HG03575 (cell line): ENCODE data around the gene NCS1.
"Not testable (repeated sequence)": the region's sequence is repeated elsewhere in the genome, so short reads cannot be mapped to it uniquely, and the experiment has no call there.

Source experiments
- ATAC-seq: cut with Tn5 transposase; IDR thresholded peaks from one replicate; pipeline ENCODE4 v1.9.1; 2021; ENCODE audit not compliant: unreplicated experiment, insufficient number of reproducible peaks, low FRiP score; ENCODE audit errors: extremely low read depth

Gene NCS1

GRCh38 chr9:130244548-130245165, 72.5 kb downstream of the NCS1 start:
- no peak for ATAC-seq

- ATAC-seq = no peak
Observed at GRCh38 chr9:130245474-130245873, 73.3 kb downstream of the NCS1 start.

- ATAC-seq = no peak
Observed at GRCh38 chr9:130246126-130246525, 73.9 kb downstream of the NCS1 start.

GRCh38 chr9:130254747-130255630, 82.8 kb downstream of the NCS1 start:
- ATAC-seq = no peak

GRCh38 chr9:130255631-130256134, 83.5 kb downstream of the NCS1 start:
- no peak for ATAC-seq

- no peak for ATAC-seq
Observed at GRCh38 chr9:130256644-130257043, 84.4 kb downstream of the NCS1 start.

- ATAC-seq = not testable (repeated sequence)
Observed at GRCh38 chr9:130258137-130258536, 85.9 kb downstream of the NCS1 start.

- ATAC-seq = no peak
Observed at GRCh38 chr9:130259044-130259443, 86.8 kb downstream of the NCS1 start.

GRCh38 chr9:130260816-130261765, 88.9 kb downstream of the NCS1 start:
- no peak for ATAC-seq

GRCh38 chr9:130262061-130262745, 90.0 kb downstream of the NCS1 start:
- ATAC-seq = no peak

- ATAC-seq = no peak
Observed at GRCh38 chr9:130262771-130263170, 90.6 kb downstream of the NCS1 start.

GRCh38 chr9:130263601-130264413, 91.6 kb downstream of the NCS1 start:
- ATAC-seq = no peak

- no peak for ATAC-seq
Observed at GRCh38 chr9:130264414-130265350, 92.5 kb downstream of the NCS1 start.

- no peak for ATAC-seq
Observed at GRCh38 chr9:130265431-130266235, 93.4 kb downstream of the NCS1 start, which contains the start of gene HMCN2. TSS of gene HMCN2 (plus strand) at chr9:130265760. CDS start at chr9:130265879, 119 bp downstream.

GRCh38 chr9:130266236-130267098, 94.3 kb downstream of the NCS1 start:
- ATAC-seq = no peak
